H1 (cell line): Measurements from ENCODE around the gene CTNNA3.

Experiments
- GABPA ChIP-seq: IDR thresholded peaks from 2 replicates; pipeline ENCODE4 v1.6.1; 2011; ENCODE audit warnings: mild to moderate bottlenecking, low read length, moderate library complexity, borderline replicate concordance; ENCODE audit not compliant: insufficient read depth
- RAD21 ChIP-seq, 2 experiments: IDR thresholded peaks in 1 of 2; conservative IDR thresholded peaks in 1 of 2; 2 replicates each; pipeline ENCODE4 v1.6.1; 2011; ENCODE audit warnings: low read depth in 2 of 2, low read length in 2 of 2, improper control_type of control experiment in 1 of 2, inconsistent platforms in 1 of 2, mild to moderate bottlenecking in 1 of 2, moderate library complexity in 1 of 2
- TF ChIP-seq, protein P1 (sequence below), 3 experiments: IDR thresholded peaks; 1 replicate in 2 of 3; 2 replicates in 1 of 3; pipeline versions ENCODE4 v1.5.1 to v1.6.1; 2011; ENCODE audit warnings: low read length in 3 of 3, mild to moderate bottlenecking in 3 of 3, inconsistent platforms in 2 of 3, low read depth in 1 of 3, moderate library complexity in 1 of 3; ENCODE audit not compliant: insufficient read depth in 1 of 3; ENCODE audit errors: control extremely low read depth in 1 of 3

- TF ChIP-seq, protein P1, sequence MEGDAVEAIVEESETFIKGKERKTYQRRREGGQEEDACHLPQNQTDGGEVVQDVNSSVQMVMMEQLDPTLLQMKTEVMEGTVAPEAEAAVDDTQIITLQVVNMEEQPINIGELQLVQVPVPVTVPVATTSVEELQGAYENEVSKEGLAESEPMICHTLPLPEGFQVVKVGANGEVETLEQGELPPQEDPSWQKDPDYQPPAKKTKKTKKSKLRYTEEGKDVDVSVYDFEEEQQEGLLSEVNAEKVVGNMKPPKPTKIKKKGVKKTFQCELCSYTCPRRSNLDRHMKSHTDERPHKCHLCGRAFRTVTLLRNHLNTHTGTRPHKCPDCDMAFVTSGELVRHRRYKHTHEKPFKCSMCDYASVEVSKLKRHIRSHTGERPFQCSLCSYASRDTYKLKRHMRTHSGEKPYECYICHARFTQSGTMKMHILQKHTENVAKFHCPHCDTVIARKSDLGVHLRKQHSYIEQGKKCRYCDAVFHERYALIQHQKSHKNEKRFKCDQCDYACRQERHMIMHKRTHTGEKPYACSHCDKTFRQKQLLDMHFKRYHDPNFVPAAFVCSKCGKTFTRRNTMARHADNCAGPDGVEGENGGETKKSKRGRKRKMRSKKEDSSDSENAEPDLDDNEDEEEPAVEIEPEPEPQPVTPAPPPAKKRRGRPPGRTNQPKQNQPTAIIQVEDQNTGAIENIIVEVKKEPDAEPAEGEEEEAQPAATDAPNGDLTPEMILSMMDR (IDR thresholded peaks at IDR 0.05; ENCODE audit: control extremely low read depth in 1 of 3, insufficient read depth in 1 of 3, low read depth in 1 of 3, low read length in 3 of 3), result no peak
- no peak for TF ChIP-seq GABPA
- no peak for TF ChIP-seq RAD21 (IDR thresholded peaks at IDR 0.05 in 1 of 2, conservative IDR thresholded peaks at IDR 0.05 in 1 of 2; ENCODE audit: low read depth in 2 of 2, low read length in 2 of 2)
These were observed 1345.2 kb downstream of the CTNNA3 start for GRCh38 chr10:66350622-66351399.
